DOHH2 (cell line): ENCODE measurements around the gene WDFY3.

Experiments used
- H3F3A ChIP-seq: fragments of 200-600 bp; sonication (generic), shearing (Covaris generic); 2 replicates; pipeline ENCODE4 v1.6.0; 2016; ENCODE audit warnings: antibody characterized with exemption, mild to moderate bottlenecking; ENCODE audit not compliant: control insufficient read depth, insufficient read depth
- H3K27ac ChIP-seq: fragments of 200-600 bp; sonication (generic); 2 replicates; pipeline ENCODE4 v1.5.1; 2014; ENCODE audit warnings: low read depth, mild to moderate bottlenecking, low read length, moderate library complexity
- H3K27me3 ChIP-seq: fragments of 200-600 bp; sonication (generic); 2 replicates; pipeline ENCODE4 v1.6.1; 2014; ENCODE audit warnings: mild to moderate bottlenecking, low read length, mixed read lengths; ENCODE audit not compliant: control insufficient read depth
- H3K36me3 ChIP-seq: fragments of 200-600 bp; sonication (generic); 2 replicates; pipeline ENCODE4 v1.6.1; 2014; ENCODE audit warnings: mild to moderate bottlenecking, low read length, moderate library complexity, mixed read lengths; ENCODE audit not compliant: control insufficient read depth
- H3K4me1 ChIP-seq: fragments of 200-600 bp; sonication (generic); 2 replicates; pipeline ENCODE4 v1.6.1; 2014; ENCODE audit warnings: mild to moderate bottlenecking, low read length, mixed read lengths; ENCODE audit not compliant: control insufficient read depth
- H3K4me2 ChIP-seq: fragments of 200-600 bp; sonication (generic); 2 replicates; pipeline ENCODE4 v1.6.0; 2014; ENCODE audit warnings: mild to moderate bottlenecking, low read length, moderate library complexity
- H3K4me3 ChIP-seq: fragments of 200-600 bp; sonication (generic); 2 replicates; pipeline ENCODE4 v1.5.1; 2014; ENCODE audit warnings: mild to moderate bottlenecking, low read length, mixed read lengths
- H3K79me2 ChIP-seq: fragments of 200-600 bp; sonication (generic); 2 replicates; pipeline ENCODE4 v1.6.1; 2014; ENCODE audit warnings: mild to moderate bottlenecking, low read length, mixed read lengths; ENCODE audit not compliant: control insufficient read depth
- H3K9me2 ChIP-seq: fragments of 200-600 bp; sonication (generic); replicated peaks from 2 replicates; pipeline ENCODE4 v1.6.1; 2014; ENCODE audit warnings: mild to moderate bottlenecking, low read length, mixed read lengths; ENCODE audit not compliant: control insufficient read depth
- H3K9me3 ChIP-seq: fragments of 200-600 bp; sonication (generic); 2 replicates; pipeline ENCODE4 v1.6.1; 2014; ENCODE audit warnings: antibody characterized with exemption, low read length, mixed read lengths; ENCODE audit not compliant: control insufficient read depth, insufficient read depth
- H4K20me1 ChIP-seq: fragments of 200-600 bp; sonication (generic); 2 replicates; pipeline ENCODE4 v1.6.0; 2014; ENCODE audit warnings: low read depth, mild to moderate bottlenecking, antibody characterized with exemption, low read length, moderate library complexity; ENCODE audit not compliant: control insufficient read depth, insufficient read depth
- CTCF ChIP-seq: fragments of 200-600 bp; sonication (generic); IDR thresholded peaks from one replicate; pipeline ENCODE4 v1.5.1; 2014; ENCODE audit warnings: antibody characterized with exemption, mild to moderate bottlenecking, low read depth, low read length; ENCODE audit not compliant: poor library complexity, severe bottlenecking
- EZH2phosphoT487 ChIP-seq: fragments of 200-600 bp; sonication (generic); IDR thresholded peaks from 2 replicates; pipeline ENCODE4 v1.6.1; 2017; ENCODE audit warnings: borderline replicate concordance, mild to moderate bottlenecking, antibody characterized with exemption, low read length, moderate library complexity, mixed read lengths

WDFY3 gene

GRCh38 chr4:84944947-84945346 lies 21.5 kb downstream of the WDFY3 start:
- H3K36me3 ChIP-seq: no peaks in the 10 kb centered on the region
- no peak overlapping the region for H3K4me2 ChIP-seq
- TF ChIP-seq EZH2phosphoT487: no peak
- TF ChIP-seq CTCF: no peak
- no peak overlapping the region for H3K27ac ChIP-seq
- H3K9me3 ChIP-seq: no peaks in the 10 kb centered on the region
- H3K9me2 ChIP-seq: no peaks in the 10 kb centered on the region
- no peaks in the 10 kb centered on the region for H3K27me3 ChIP-seq
- no peaks in the 10 kb centered on the region for H3K79me2 ChIP-seq
- no peaks in the 10 kb centered on the region for H3F3A ChIP-seq
- no peaks in the 10 kb centered on the region for H4K20me1 ChIP-seq
- H3K4me1 ChIP-seq: no peaks in the 10 kb centered on the region
- H3K4me3 ChIP-seq: no peak overlapping the region

- Histone ChIP-seq H4K20me1 (no peaks in the 10 kb centered on the region), H3K9me3 (no peaks in the 10 kb centered on the region), H3K9me2 (no peaks in the 10 kb centered on the region), H3K27ac (no peak overlapping the region), H3F3A (no peaks in the 10 kb centered on the region), H3K4me3 (no peak overlapping the region), H3K36me3 (no peaks in the 10 kb centered on the region), H3K27me3 (no peaks in the 10 kb centered on the region), H3K4me2 (no peak overlapping the region), H3K79me2 (no peaks in the 10 kb centered on the region), H3K4me1 (no peaks in the 10 kb centered on the region)
- TF ChIP-seq EZH2phosphoT487: no peak
- TF ChIP-seq CTCF: no peak
Observed at GRCh38 chr4:84940960-84941359, 25.5 kb downstream of the WDFY3 start.

- Histone ChIP-seq H3K9me2 (no peaks in the 10 kb centered on the region), H3K79me2 (no peaks in the 10 kb centered on the region), H4K20me1 (no peaks in the 10 kb centered on the region), H3K4me2 (no peak overlapping the region), H3K36me3 (no peaks in the 10 kb centered on the region), H3K9me3 (no peaks in the 10 kb centered on the region), H3K4me1 (no peaks in the 10 kb centered on the region), H3F3A (no peaks in the 10 kb centered on the region), H3K27ac (no peak overlapping the region), H3K4me3 (no peak overlapping the region), H3K27me3 (no peaks in the 10 kb centered on the region)
- TF ChIP-seq CTCF: no peak
Observed at GRCh38 chr4:84939113-84939512, 27.4 kb downstream of the WDFY3 start.

- H3K27ac ChIP-seq: no peak overlapping the region
- H3K79me2 ChIP-seq: no peaks in the 10 kb centered on the region
- TF ChIP-seq CTCF: no peak
- TF ChIP-seq EZH2phosphoT487: no peak
Observed at GRCh38 chr4:84938316-84938715, 28.2 kb downstream of the WDFY3 start.

More at GRCh38 chr4:84938316-84938715, 28.2 kb downstream of the WDFY3 start:
- no peaks in the 10 kb centered on the region for H3K9me3 ChIP-seq
- no peaks in the 10 kb centered on the region for H3K27me3 ChIP-seq
- no peaks in the 10 kb centered on the region for H3K4me1 ChIP-seq
- H3K9me2 ChIP-seq: no peaks in the 10 kb centered on the region
- H3K4me3 ChIP-seq: no peak overlapping the region
- no peaks in the 10 kb centered on the region for H4K20me1 ChIP-seq
- H3K36me3 ChIP-seq: no peaks in the 10 kb centered on the region
- H3F3A ChIP-seq: no peaks in the 10 kb centered on the region
- H3K4me2 ChIP-seq: no peak overlapping the region
